GM13977 (cell line): Measurements from ENCODE around the gene RIMBP2.

ENCODE experiments used
- DNase-seq: peaks from one replicate; pipeline ENCODE4 v3.0.0; 2012; ENCODE audit warnings: low spot score
- CTCF ChIP-seq: IDR thresholded peaks from 2 replicates; pipeline ENCODE4 v1.5.1; 2012; ENCODE audit warnings: mild to moderate bottlenecking, control low read depth; ENCODE audit not compliant: insufficient read depth; ENCODE audit errors: extremely low read depth, missing control alignments
- in situ Hi-C: fragments of 300-500 bp; cut with MboI; formaldehyde crosslinking; loops from one replicate; pipeline ENCODE4 v1.12.0; 2022; ENCODE audit warnings: low sequenced_read_pairs, low pct_unique_long_range_greater_than_20kb, mixed read lengths, inconsistent platforms; ENCODE audit not compliant: unreplicated experiment

RIMBP2 gene

GRCh38 chr12:130451001-130451930, 264.8 kb downstream of the RIMBP2 start:
- in situ Hi-C loops: no loop called here
- DNase-seq: no peak

GRCh38 chr12:130449291-130449690, 266.8 kb downstream of the RIMBP2 start:
- no peak for DNase-seq
- in situ Hi-C loops: no loop called here
- no peak for TF ChIP-seq CTCF

More at GRCh38 chr12:130451001-130451930, 264.8 kb downstream of the RIMBP2 start:
- no peak for TF ChIP-seq CTCF

GRCh38 chr12:130448044-130448821, 267.9 kb downstream of the RIMBP2 start:
- DNase-seq: no peak
- in situ Hi-C loops: no loop called here

GRCh38 chr12:130447655-130447965, 268.5 kb downstream of the RIMBP2 start:
- DNase-seq: no peak
- TF ChIP-seq CTCF: no peak
- in situ Hi-C loops: no loop called here

More at GRCh38 chr12:130448044-130448821, 267.9 kb downstream of the RIMBP2 start:
- TF ChIP-seq CTCF: no peak

GRCh38 chr12:130446846-130447654, 269.0 kb downstream of the RIMBP2 start:
- DNase-seq: no peak
- TF ChIP-seq CTCF: no peak
- in situ Hi-C loops: no loop called here

GRCh38 chr12:130444986-130445385, 271.1 kb downstream of the RIMBP2 start:
- TF ChIP-seq CTCF: no peak
- in situ Hi-C loops: no loop called here

More at GRCh38 chr12:130444986-130445385, 271.1 kb downstream of the RIMBP2 start:
- DNase-seq: no peak
